H1 (cell line): ENCODE data around the gene MYO16. TPM values are rescaled to one million over a fixed set of nuclear protein-coding genes. Genes with fewer than 3 reads are reported as not detected.

ENCODE experiments used
- CTCF ChIA-PET: fragments of 300-600 bp; sonication (Branson Sonifier 250); formaldehyde crosslinking; loops from one replicate; lab custom pipeline; 2021; ENCODE audit not compliant: partially characterized antibody; lab: Charles Lee
- POLR2A ChIA-PET: fragments of 300-600 bp; sonication (Branson Sonifier 250); formaldehyde crosslinking; loops from one replicate; lab custom pipeline; 2021; ENCODE audit warnings: inconsistent platforms; ENCODE audit not compliant: partially characterized antibody; lab: Charles Lee
- DNase-seq, 2 experiments: peaks; one replicate each; pipeline versions ENCODE4 v3.0.0 to v3.0.0-alpha.2; 2010 to 2022; ENCODE audit warnings: low spot score in 2 of 2, low read depth in 1 of 2, mixed read lengths in 1 of 2
- FAIRE-seq: peaks from 2 replicates; lab custom pipeline; 2011; peaks lifted over from hg19 to GRCh38; lab: Jason Lieb, UNC
- H2AFZ ChIP-seq: 2 replicates; pipeline ENCODE4 v1.8.1; 2012; ENCODE audit warnings: low read length, inconsistent platforms
- H2AK5ac ChIP-seq: 2 replicates; pipeline ENCODE4 v1.6.1; 2013; ENCODE audit warnings: low read depth, low read length
- H2BK120ac ChIP-seq: replicated peaks from 2 replicates; pipeline ENCODE3; 2013; ENCODE audit warnings: low read depth, low read length, inconsistent platforms
- H2BK12ac ChIP-seq: 2 replicates; pipeline ENCODE4 v1.6.1; 2013; ENCODE audit warnings: low read depth, low read length
- H2BK15ac ChIP-seq: 2 replicates; pipeline ENCODE4 v1.6.1; 2013; ENCODE audit warnings: low read length
- H2BK20ac ChIP-seq: 2 replicates; pipeline ENCODE4 v1.6.1; 2013; ENCODE audit warnings: low read length
- H2BK5ac ChIP-seq: 2 replicates; pipeline ENCODE4 v1.6.1; 2013; ENCODE audit warnings: low read depth, low read length
- H3K14ac ChIP-seq: 2 replicates; pipeline ENCODE4 v1.6.1; 2013; ENCODE audit warnings: inconsistent platforms; ENCODE audit not compliant: insufficient read length
- H3K18ac ChIP-seq: 2 replicates; pipeline ENCODE4 v1.6.1; 2013; ENCODE audit warnings: low read length; ENCODE audit errors: extremely low read depth
- H3K23ac ChIP-seq: 2 replicates; pipeline ENCODE4 v1.6.1; 2013; ENCODE audit warnings: inconsistent platforms; ENCODE audit not compliant: insufficient read length
- H3K23me2 ChIP-seq: 2 replicates; pipeline ENCODE4 v1.6.1; 2013; ENCODE audit warnings: low read depth, low read length
- H3K27ac ChIP-seq: 2 replicates; pipeline ENCODE4 v1.6.1; 2011; ENCODE audit warnings: low read depth, low read length, inconsistent platforms
- H3K27me3 ChIP-seq, 4 experiments: replicated peaks in 1 of 4; 1 replicate in 1 of 4; 2 replicates in 3 of 4; pipeline versions ENCODE4 v1.6.1 to v1.8.1; 2011 to 2013; ENCODE audit warnings: low read length in 3 of 4, mild to moderate bottlenecking in 3 of 4, inconsistent platforms in 2 of 4, mixed read lengths in 2 of 4, moderate library complexity in 1 of 4; ENCODE audit not compliant: control insufficient read depth in 3 of 4, insufficient read depth in 3 of 4; ENCODE audit errors: extremely low read depth in 1 of 4
- H3K36me3 ChIP-seq, 4 experiments: 2 replicates each; pipeline versions ENCODE4 v1.6.1 to v1.8.1; 2011 to 2013; ENCODE audit warnings: mild to moderate bottlenecking in 4 of 4, low read length in 3 of 4, moderate library complexity in 2 of 4, control low read depth in 1 of 4, inconsistent platforms in 1 of 4; ENCODE audit not compliant: insufficient read depth in 4 of 4, control insufficient read depth in 2 of 4
- H3K4ac ChIP-seq: replicated peaks from 2 replicates; pipeline ENCODE3; 2013; ENCODE audit warnings: low read length, low read depth, mixed read lengths, inconsistent platforms; ENCODE audit not compliant: insufficient read length
- H3K4me1 ChIP-seq, 4 experiments: replicated peaks in 1 of 4; 1 replicate in 1 of 4; 2 replicates in 3 of 4; pipeline versions ENCODE4 v1.6.1 to v1.8.1; 2011 to 2013; ENCODE audit warnings: low read length in 3 of 4, inconsistent platforms in 2 of 4, mixed read lengths in 1 of 4; ENCODE audit not compliant: insufficient read depth in 4 of 4, control insufficient read depth in 3 of 4
- H3K4me2 ChIP-seq, 2 experiments: 2 replicates each; pipeline versions ENCODE4 v1.6.1 to v1.8.1; 2011 to 2013; ENCODE audit warnings: low read depth in 2 of 2, low read length in 2 of 2, control low read depth in 1 of 2, inconsistent platforms in 1 of 2, mild to moderate bottlenecking in 1 of 2; ENCODE audit not compliant: insufficient read depth in 1 of 2
- H3K4me3 ChIP-seq, 4 experiments: fragments of 200-600, 300-600 bp in 1 of 4; sonication (generic), shearing (Covaris generic), sonication (Bioruptor Twin) in 1 of 4; 2 replicates each; pipeline versions ENCODE4 v1.5.1 to v1.8.1; 2011 to 2016; ENCODE audit warnings: low read length in 4 of 4, low read depth in 3 of 4, control low read depth in 2 of 4, inconsistent platforms in 2 of 4, mild to moderate bottlenecking in 2 of 4, mixed read lengths in 1 of 4, moderate library complexity in 1 of 4; ENCODE audit not compliant: insufficient read depth in 2 of 4; ENCODE audit errors: extremely low read depth in 1 of 4
- H3K56ac ChIP-seq: replicated peaks from 2 replicates; pipeline ENCODE3; 2013; ENCODE audit warnings: low read depth, mild to moderate bottlenecking, mixed read lengths, low read length, inconsistent platforms; ENCODE audit not compliant: insufficient read length
- H3K79me1 ChIP-seq: 2 replicates; pipeline ENCODE4 v1.6.1; 2013; ENCODE audit warnings: low read depth, low read length, control low read depth
- H3K79me2 ChIP-seq, 2 experiments: 2 replicates each; pipeline versions ENCODE4 v1.6.1 to v1.8.1; 2012 to 2013; ENCODE audit warnings: low read length in 2 of 2, mild to moderate bottlenecking in 2 of 2, inconsistent platforms in 1 of 2; ENCODE audit not compliant: insufficient read depth in 2 of 2, control insufficient read depth in 1 of 2
- H3K9ac ChIP-seq, 4 experiments: replicated peaks in 1 of 4; 1 replicate in 1 of 4; 2 replicates in 3 of 4; pipeline versions ENCODE4 v1.6.1 to v1.8.1; 2011 to 2013; ENCODE audit warnings: low read depth in 3 of 4, low read length in 3 of 4, control low read depth in 2 of 4, mild to moderate bottlenecking in 2 of 4, moderate library complexity in 2 of 4, inconsistent platforms in 1 of 4; ENCODE audit errors: extremely low read depth in 1 of 4
- H3K9me3 ChIP-seq, 2 experiments: 2 replicates each; pipeline versions ENCODE4 v1.6.1 to v1.8.1; 2012 to 2013; ENCODE audit warnings: mild to moderate bottlenecking in 2 of 2, moderate library complexity in 2 of 2, control low read depth in 1 of 2, inconsistent platforms in 1 of 2, low read depth in 1 of 2, low read length in 1 of 2, mixed read lengths in 1 of 2; ENCODE audit not compliant: insufficient read depth in 2 of 2
- H4K20me1 ChIP-seq, 2 experiments: replicated peaks in 1 of 2; 2 replicates each; pipeline versions ENCODE3 to v1.8.1; 2011 to 2013; ENCODE audit warnings: inconsistent platforms in 2 of 2, low read length in 2 of 2, mild to moderate bottlenecking in 1 of 2; ENCODE audit not compliant: insufficient read depth in 2 of 2, control insufficient read depth in 1 of 2
- H4K5ac ChIP-seq: 2 replicates; pipeline ENCODE4 v1.6.1; 2013; ENCODE audit warnings: low read length, low read depth, mixed read lengths, inconsistent platforms; ENCODE audit not compliant: insufficient read length
- H4K8ac ChIP-seq: 2 replicates; pipeline ENCODE4 v1.8.0; 2013; ENCODE audit warnings: mild to moderate bottlenecking, moderate library complexity, low read length, inconsistent platforms; ENCODE audit not compliant: insufficient read depth; ENCODE audit errors: extremely low read depth
- H4K91ac ChIP-seq: replicated peaks from 2 replicates; pipeline ENCODE3; 2013; ENCODE audit warnings: low read length, mixed read lengths, inconsistent platforms; ENCODE audit not compliant: insufficient read length
- ATF2 ChIP-seq: IDR thresholded peaks from 2 replicates; pipeline ENCODE4 v1.6.1; 2012; ENCODE audit warnings: low read length, inconsistent platforms
- EZH2 ChIP-seq: fragments of 200-600 bp; sonication (generic); IDR thresholded peaks from 2 replicates; pipeline ENCODE4 v1.7.1; 2012; ENCODE audit warnings: low read depth, mild to moderate bottlenecking, moderate library complexity, low read length, inconsistent platforms; ENCODE audit not compliant: severe bottlenecking
- FOSL1 ChIP-seq: IDR thresholded peaks from 2 replicates; pipeline ENCODE4 v1.6.1; 2011; ENCODE audit warnings: mild to moderate bottlenecking, low read depth, low read length, moderate library complexity; ENCODE audit not compliant: insufficient read depth
- PHF8 ChIP-seq: fragments of 200-600 bp; sonication (generic); conservative IDR thresholded peaks from 2 replicates; pipeline ENCODE4 v1.7.1; 2012; ENCODE audit warnings: low read depth, mild to moderate bottlenecking, inconsistent platforms, low read length, moderate library complexity
- POLR2AphosphoS5 ChIP-seq: IDR thresholded peaks from 2 replicates; pipeline ENCODE4 v1.6.1; 2011; ENCODE audit warnings: low read depth, low read length
- RNF2 ChIP-seq: fragments of 200-900, 300-1000 bp; sonication (generic); IDR thresholded peaks from 2 replicates; pipeline ENCODE4 v1.7.1; 2016; ENCODE audit warnings: borderline replicate concordance, low read depth, mild to moderate bottlenecking, antibody characterized with exemption, low read length; ENCODE audit not compliant: poor library complexity, severe bottlenecking; ENCODE audit errors: missing control alignments
- RXRA ChIP-seq: IDR thresholded peaks from 2 replicates; pipeline ENCODE4 v1.6.1; 2011; ENCODE audit warnings: low read depth, mild to moderate bottlenecking, low read length, moderate library complexity; ENCODE audit not compliant: insufficient read depth
- SRF ChIP-seq: IDR thresholded peaks from 2 replicates; pipeline ENCODE4 v1.6.1; 2011; ENCODE audit warnings: mild to moderate bottlenecking, low read depth, low read length, moderate library complexity
- TAF1 ChIP-seq: IDR thresholded peaks from 2 replicates; pipeline ENCODE4 v1.6.1; 2011; ENCODE audit warnings: mild to moderate bottlenecking, low read depth, low read length
- TCF12 ChIP-seq: IDR thresholded peaks from 2 replicates; pipeline ENCODE4 v1.6.1; 2011; ENCODE audit warnings: low read depth, mild to moderate bottlenecking, low read length
- USF2 ChIP-seq: IDR thresholded peaks from 2 replicates; pipeline ENCODE4 v1.6.1; 2011; ENCODE audit warnings: low read length, improper control_type of control experiment
- WGBS, 2 experiments: shearing (Covaris generic) in 1 of 2; methylation state at CpG; one replicate each; pipeline versions ENCODE4 v1.1.6 to v1.1.7; 2013 to 2015; ENCODE audit warnings: low lambda C conversion rate in 2 of 2, mixed read lengths in 2 of 2, inconsistent platforms in 1 of 2, low coverage in 1 of 2, missing lambda C conversion rate in 1 of 2; ENCODE audit not compliant: insufficient replicate concordance in 2 of 2, insufficient coverage in 1 of 2, insufficient read length in 1 of 2; ENCODE audit errors: extremely low coverage in 1 of 2, missing lambda C conversion rate in 1 of 2; 5-methylcytosine and 5-hydroxymethylcytosine counted together
- polyA plus RNA-seq, 7 experiments: library from polyadenylated mRNA; depleted of rRNA in 3 of 7; stranded (reverse) in 5 of 7; unstranded in 2 of 7; fragments of >200 nt in 5 of 7; fragments of 200-250 nt in 2 of 7; gene quantifications; 1 replicate in 5 of 7; 2 replicates in 1 of 7; 4 replicates in 1 of 7; pipeline versions ENCODE4 v1.2.1 to v1.2.3, GENCODE V29; 2011 to 2013; ENCODE audit warnings: missing spikeins in 2 of 7, mixed read lengths in 2 of 7
- total RNA-seq: library from RNA; stranded (reverse); fragmentation: NEBNext Ultra II Directional; extraction: Animal tissue kit (Norgen Biotek cat#: 25700); gene quantifications from 2 replicates; pipeline ENCODE4 v1.2.1, GENCODE V29; 2021

MYO16 gene
- total and polyA plus RNA-seq, 2 of the 8 experiments (the other 6 are each of a cell fraction or from before 2014, with no cell fraction given): 0.02 to 0.22 TPM

GRCh38 chr13:108925070-108925469, 295.7 kb downstream of the MYO16 start:
- no peak overlapping the region for H2BK120ac ChIP-seq
- H2AFZ ChIP-seq: no peak overlapping the region
- H4K5ac ChIP-seq: no peak overlapping the region
- H3K4me2 ChIP-seq: no peak overlapping the region
- POLR2A ChIA-PET: no interaction called here
- H3K9ac ChIP-seq: no peak overlapping the region
- H3K4ac ChIP-seq: no peak overlapping the region
- no peaks in the 10 kb centered on the region for H3K4me1 ChIP-seq
- H3K4me3 ChIP-seq: no peak overlapping the region
- H3K56ac ChIP-seq: no peak overlapping the region
- no peaks in the 10 kb centered on the region for H4K20me1 ChIP-seq
- H3K27ac ChIP-seq: no peak overlapping the region
- FAIRE-seq (no peak), DNase-seq (no peak)
- no peaks in the 10 kb centered on the region for H3K79me1 ChIP-seq
- WGBS, 2 experiments: 99% methylated on average over 6 of the region's 6 CpGs; no CpG with 5 or more reads in 1 of the 2 experiments
- no peaks in the 10 kb centered on the region for H3K36me3 ChIP-seq
- no peak overlapping the region for H4K91ac ChIP-seq
- H4K8ac ChIP-seq: no peak overlapping the region
- CTCF ChIA-PET: interaction anchor here (3.0 kb wide), 1 partner anchor 10 kb away, joined by 19 read pairs; no protein-coding TSS in a partner anchor
- no peaks in the 10 kb centered on the region for H3K27me3 ChIP-seq
- H3K23ac ChIP-seq: no peak overlapping the region
- H2BK20ac ChIP-seq: no peak overlapping the region
- H3K23me2 ChIP-seq: no peaks in the 10 kb centered on the region
- H2BK12ac ChIP-seq: no peak overlapping the region
- H3K14ac ChIP-seq: no peak overlapping the region
- no peak overlapping the region for H2BK5ac ChIP-seq
- no peaks in the 10 kb centered on the region for H3K79me2 ChIP-seq
- H3K9me3 ChIP-seq: no peaks in the 10 kb centered on the region
- H2BK15ac ChIP-seq: no peak overlapping the region
- no peak overlapping the region for H3K18ac ChIP-seq
- H2AK5ac ChIP-seq: no peak overlapping the region
- no peak for TF ChIP-seq RNF2
- no peak for TF ChIP-seq SRF
- no peak for TF ChIP-seq FOSL1
- TF ChIP-seq EZH2: no peak
- no peak for TF ChIP-seq POLR2AphosphoS5
- TF ChIP-seq USF2: no peak
- TF ChIP-seq RXRA: no peak
- no peak for TF ChIP-seq PHF8
- no peak for TF ChIP-seq TAF1
- no peak for TF ChIP-seq ATF2
- TF ChIP-seq TCF12: no peak
